ENCODE results near the gene ZNF622.

- TF ChIP-seq GATA3 (IDR thresholded peaks at IDR 0.05; ENCODE audit: low read depth, low read length), result no peak
- no peak for TF ChIP-seq GATA2 (IDR thresholded peaks at IDR 0.05; ENCODE audit: low read depth, low read length)
Observed at GRCh38 chr5:16508730-16509531, 43.3 kb upstream of the ZNF622 start.

Measured in SH-SY5Y (cell line).